Liver (tissue), 10 donors: ENCODE results near the gene GNPTAB. TPM values are rescaled to one million over a fixed set of nuclear protein-coding genes. Genes with fewer than 3 reads are reported as not detected.
A peak's percentile ranks its signal among the peaks of the same experiment; 100 is the strongest.

ENCODE experiments used
- DNase-seq: peaks from one replicate; pipeline ENCODE4 v3.0.0-alpha.2; 2017; ENCODE audit warnings: low spot score
- H3K27ac ChIP-seq, 2 donors: one replicate each; pipeline ENCODE4 v1.7.0; 2013; ENCODE audit warnings: inconsistent platforms in 2 of 2, low read length in 2 of 2, control low read depth in 1 of 2, low read depth in 1 of 2, mild to moderate bottlenecking in 1 of 2
- H3K27me3 ChIP-seq, 4 donors: one replicate each; pipeline versions ENCODE4 v1.6.1 to v1.7.0; 2013; ENCODE audit warnings: low read length in 3 of 4, inconsistent platforms in 1 of 4, mild to moderate bottlenecking in 1 of 4, moderate library complexity in 1 of 4; ENCODE audit not compliant: control insufficient read depth in 4 of 4, insufficient read depth in 4 of 4
- H3K36me3 ChIP-seq, 4 donors: one replicate each; pipeline versions ENCODE4 v1.6.1 to v1.7.0; 2013; ENCODE audit warnings: low read length in 3 of 4, mild to moderate bottlenecking in 3 of 4, low read depth in 1 of 4, moderate library complexity in 1 of 4; ENCODE audit not compliant: control insufficient read depth in 4 of 4, insufficient read depth in 3 of 4
- H3K4me1 ChIP-seq, 4 donors: one replicate each; pipeline versions ENCODE4 v1.6.1 to v1.7.0; 2013; ENCODE audit warnings: low read length in 3 of 4, mild to moderate bottlenecking in 3 of 4, moderate library complexity in 1 of 4; ENCODE audit not compliant: control insufficient read depth in 4 of 4, insufficient read depth in 4 of 4
- H3K4me3 ChIP-seq, 3 donors: one replicate each; pipeline versions ENCODE4 v1.6.1 to v1.7.0; 2013; ENCODE audit warnings: low read length in 3 of 3, control low read depth in 1 of 3, low read depth in 1 of 3, mild to moderate bottlenecking in 1 of 3
- H3K9ac ChIP-seq, 2 donors: one replicate each; pipeline ENCODE4 v1.7.0; 2013; ENCODE audit warnings: low read length in 2 of 2, mild to moderate bottlenecking in 2 of 2, moderate library complexity in 2 of 2, control low read depth in 1 of 2, low read depth in 1 of 2
- H3K9me3 ChIP-seq, 4 donors: one replicate each; pipeline versions ENCODE4 v1.6.1 to v1.7.0; 2013; ENCODE audit warnings: low read length in 3 of 4; ENCODE audit not compliant: control insufficient read depth in 4 of 4
- HNF4A ChIP-seq, 2 donors: conservative IDR thresholded peaks; 2 replicates each; pipeline ENCODE4 v1.6.1; 2016; ENCODE audit warnings: antibody characterized with exemption in 2 of 2, mild to moderate bottlenecking in 2 of 2
- RXRA ChIP-seq, 2 donors: IDR thresholded peaks; 2 replicates each; pipeline ENCODE4 v1.6.1; 2017 to 2018; ENCODE audit warnings: antibody characterized with exemption in 2 of 2, mild to moderate bottlenecking in 1 of 2
- TAF1 ChIP-seq: conservative IDR thresholded peaks from 2 replicates; pipeline ENCODE4 v1.6.1; 2016; ENCODE audit warnings: antibody characterized with exemption, mild to moderate bottlenecking
- WGBS: extraction: QIAGEN DNeasy Blood & Tissue Kit; methylation state at CpG from one replicate; pipeline ENCODE4 v1.1.7; 2013; 5-methylcytosine and 5-hydroxymethylcytosine counted together
- polyA plus RNA-seq, 2 donors: library from polyadenylated mRNA; stranded (reverse) in 1 of 2; unstranded in 1 of 2; fragments of 200-250 nt in 1 of 2; fragments of >200 nt in 1 of 2; fragmentation: Nextera tagmentation in 1 of 2; extraction: Ambion mirVana in 1 of 2; gene quantifications; one replicate each; pipeline versions ENCODE4 v1.2.1 to v1.2.3, GENCODE V29; 2013 to 2015
- small RNA-seq: library from RNA; depleted of rRNA; stranded (forward); fragments of <200 nt; gene quantifications from one replicate; pipeline ENCODE3, GENCODE V24; 2014
- total RNA-seq, 2 donors: library from RNA; depleted of rRNA; stranded (reverse); fragments of >200 nt; gene quantifications; one replicate each; pipeline ENCODE4 v1.2.3, GENCODE V29; 2014
- donor health status: healthy.
- donor health status: healthy.
- donor health status: healthy.
- donor health status: healthy.
- donor health status: healthy.

The GNPTAB gene
- total and polyA plus RNA-seq, 4 donors: 4.6 to 11.1 (median 7.7) TPM

- Histone ChIP-seq H3K9ac (no peak overlapping the region), H3K4me1 (peaks cover 7 to 54% (median 35%) of the 10 kb centered on the region in 4 donors), H3K27ac (peak overlapping the region; percentile 15 to 97), H3K36me3 (no peaks in the 10 kb centered on the region), H3K27me3 (no peaks in the 10 kb centered on the region), H3K4me3 (no peak overlapping the region), H3K9me3 (peaks cover 0 to 3% (median 0%) of the 10 kb centered on the region in 4 donors)
- WGBS: 86% methylated on average over 1 of the region's 1 CpG
- DNase-seq: no peak
- TF ChIP-seq HNF4A (conservative IDR thresholded peaks at IDR 0.05) (peak in 1 of 2 donors; percentile 39), RXRA (IDR thresholded peaks at IDR 0.05) (peak in 1 of 2 donors; percentile 13), TAF1 (no peak)
Observed at GRCh38 chr12:101695706-101696105, 135.1 kb downstream of the GNPTAB start.

Small RNA genes lying within 50 kb of the gene (small RNA-seq; reads per million reads assigned to genes)
- not detected for gene RNA5SP368
- gene RNA5SP369: not detected
- not detected for gene RNU6-101P
- not detected for gene RNU6-1183P
- not detected for gene RNU6-172P
- not detected for gene RNY1P16

Other genes starting within 250 kb of the GNPTAB start
- under 1 TPM in 1 of 2 donors, not detected in 1; under 0.01 TPM for gene MYBPC1, start 236.0 kb downstream of the GNPTAB start, total RNA-seq
- not detected for gene MYBPC1, start 236.0 kb downstream of the GNPTAB start, polyA plus RNA-seq
- 10 to 100 TPM; 51.5 to 96.6 TPM for gene CHPT1, start 133.3 kb downstream of the GNPTAB start, total RNA-seq
- 10 to 100 TPM; 57.9 to 65.5 TPM for gene CHPT1, start 133.3 kb downstream of the GNPTAB start, polyA plus RNA-seq
- gene SYCP3, start 91.5 kb downstream of the GNPTAB start, total RNA-seq: under 1 TPM in 1 of 2 donors, not detected in 1; 0.17 TPM
- 1 to 10 TPM in 1 of 2 donors, not detected in 1; 3.0 TPM for gene SYCP3, start 91.5 kb downstream of the GNPTAB start, polyA plus RNA-seq
- gene DRAM1, start 46.6 kb upstream of the GNPTAB start, total RNA-seq: 1 to 10 TPM; 2.7 to 7.8 TPM
- gene DRAM1, start 46.6 kb upstream of the GNPTAB start, polyA plus RNA-seq: 1 to 10 TPM; 3.0 to 3.9 TPM
- 10 to 100 TPM; 22.4 to 25.3 TPM for gene WASHC3, start 231.0 kb upstream of the GNPTAB start, total RNA-seq
- 10 to 100 TPM; 26.4 to 51.4 TPM for gene WASHC3, start 231.0 kb upstream of the GNPTAB start, polyA plus RNA-seq